Large intestine (tissue), 3 donors: ENCODE measurements around the gene ZDHHC11. TPM values are rescaled to one million over a fixed set of nuclear protein-coding genes. Genes with fewer than 3 reads are reported as not detected.
A peak's percentile ranks its signal among the peaks of the same experiment; 100 is the strongest.
"Not testable (repeated sequence)": the region's sequence is repeated elsewhere in the genome, so short reads cannot be mapped to it uniquely, and the experiment has no call there.

Experiments
- DNase-seq, 2 donors: peaks; one replicate each; pipeline versions ENCODE4 v3.0.0 to v3.0.0-alpha.2; 2013
- H3K27ac ChIP-seq: one replicate; pipeline ENCODE4 v1.5.1; 2013; ENCODE audit warnings: low read length
- H3K27me3 ChIP-seq: 2 replicates; pipeline ENCODE4 v1.6.1; 2013; ENCODE audit warnings: low read length; ENCODE audit not compliant: control insufficient read depth, insufficient read depth
- H3K36me3 ChIP-seq: 2 replicates; pipeline ENCODE4 v1.6.1; 2013; ENCODE audit warnings: low read length; ENCODE audit not compliant: control insufficient read depth, insufficient read depth
- H3K4me1 ChIP-seq: one replicate; pipeline ENCODE4 v1.6.1; 2013; ENCODE audit warnings: low read length; ENCODE audit not compliant: control insufficient read depth, insufficient read depth
- H3K4me3 ChIP-seq: one replicate; pipeline ENCODE4 v1.5.1; 2013; ENCODE audit warnings: low read length
- H3K9me3 ChIP-seq: one replicate; pipeline ENCODE4 v1.6.1; 2013; ENCODE audit warnings: mild to moderate bottlenecking, low read depth, low read length, moderate library complexity; ENCODE audit not compliant: control insufficient read depth
- WGBS: methylation state at CpG from one replicate; pipeline ENCODE4 v1.1.5; 2013; ENCODE audit warnings: low lambda C conversion rate; ENCODE audit not compliant: insufficient coverage; 5-methylcytosine and 5-hydroxymethylcytosine counted together
- polyA plus RNA-seq: library from polyadenylated mRNA; unstranded; fragments of 120-200 nt; gene quantifications from one replicate; pipeline ENCODE4 v1.2.1, GENCODE V29; 2013

The ZDHHC11 gene
- polyA plus RNA-seq, 1 donor: 41.0 TPM

GRCh38 chr5:783881-784427 lies 66.8 kb downstream of the ZDHHC11 start:
- peak in 1 of 2 donors; percentile 75 for DNase-seq
- H3K27me3 ChIP-seq, H3K27ac ChIP-seq, H3K4me1 ChIP-seq, H3K36me3 ChIP-seq: not testable (repeated sequence)
- Histone ChIP-seq H3K9me3 (peaks cover 23% of the 10 kb centered on the region), H3K4me3 (peak overlapping the region; percentile 56)
- no CpG with 5 or more reads among the region's 43 CpGs for WGBS

- H3K36me3 ChIP-seq, H3K27ac ChIP-seq, DNase-seq, H3K4me1 ChIP-seq, H3K27me3 ChIP-seq: not testable (repeated sequence)
- peak overlapping the region; percentile 56 for H3K4me3 ChIP-seq
- whole genome bisulfite sequencing: no CpG with 5 or more reads among the region's 31 CpGs
- peaks cover 17% of the 10 kb centered on the region for H3K9me3 ChIP-seq
These were observed 67.6 kb downstream of the ZDHHC11 start for GRCh38 chr5:783049-783802.

GRCh38 chr5:782356-782755 lies 68.4 kb downstream of the ZDHHC11 start:
- not testable (repeated sequence) for H3K36me3 ChIP-seq, H3K27me3 ChIP-seq, H3K4me1 ChIP-seq, H3K4me3 ChIP-seq, DNase-seq, H3K27ac ChIP-seq
- peaks cover 11% of the 10 kb centered on the region for H3K9me3 ChIP-seq
- WGBS: no CpG with 5 or more reads among the region's 12 CpGs

GRCh38 chr5:780571-780970 lies 70.2 kb downstream of the ZDHHC11 start:
- not testable (repeated sequence) for H3K27ac ChIP-seq, DNase-seq, H3K4me1 ChIP-seq, H3K36me3 ChIP-seq, H3K9me3 ChIP-seq, H3K4me3 ChIP-seq, H3K27me3 ChIP-seq
- WGBS: no CpG with 5 or more reads among the region's 17 CpGs

GRCh38 chr5:778967-779366 lies 71.8 kb downstream of the ZDHHC11 start:
- H3K36me3 ChIP-seq, H3K4me3 ChIP-seq, H3K4me1 ChIP-seq, H3K27ac ChIP-seq, H3K9me3 ChIP-seq, H3K27me3 ChIP-seq, DNase-seq: not testable (repeated sequence)
- no CpG with 5 or more reads among the region's 9 CpGs for WGBS

- H3K9me3 ChIP-seq, H3K4me3 ChIP-seq, DNase-seq, H3K4me1 ChIP-seq, H3K27ac ChIP-seq, H3K36me3 ChIP-seq, H3K27me3 ChIP-seq: not testable (repeated sequence)
- no CpG with 5 or more reads among the region's 6 CpGs for WGBS
These were observed 72.4 kb downstream of the ZDHHC11 start for GRCh38 chr5:778421-778820.

GRCh38 chr5:777756-778161 lies 73.0 kb downstream of the ZDHHC11 start:
- peaks cover 2% of the 10 kb centered on the region for H3K36me3 ChIP-seq
- H3K27ac ChIP-seq: no peak overlapping the region
- H3K9me3 ChIP-seq: peaks cover 3% of the 10 kb centered on the region
- H3K4me1 ChIP-seq: no peaks in the 10 kb centered on the region
- H3K4me3 ChIP-seq: no peak overlapping the region
- H3K27me3 ChIP-seq: no peaks in the 10 kb centered on the region
- no CpG with 5 or more reads among the region's 36 CpGs for WGBS
- no peak for DNase-seq

- H3K27me3 ChIP-seq: no peaks in the 10 kb centered on the region
- H3K9me3 ChIP-seq: peaks cover 3% of the 10 kb centered on the region
- peak overlapping the region; percentile 23 for H3K4me3 ChIP-seq
- H3K4me1 ChIP-seq: no peaks in the 10 kb centered on the region
- H3K36me3 ChIP-seq: peaks cover 2% of the 10 kb centered on the region
- 80% methylated on average over 2 of the region's 42 CpGs for WGBS
- DNase-seq: no peak
- no peak overlapping the region for H3K27ac ChIP-seq
These were observed 73.7 kb downstream of the ZDHHC11 start for GRCh38 chr5:776862-777711.

- H3K27me3 ChIP-seq: no peaks in the 10 kb centered on the region
- WGBS: no CpG with 5 or more reads among the region's 20 CpGs
- DNase-seq: no peak
- H3K27ac ChIP-seq: no peak overlapping the region
- no peak overlapping the region for H3K4me3 ChIP-seq
- peaks cover 3% of the 10 kb centered on the region for H3K9me3 ChIP-seq
- H3K36me3 ChIP-seq: peaks cover 2% of the 10 kb centered on the region
- H3K4me1 ChIP-seq: no peaks in the 10 kb centered on the region
These were observed 74.6 kb downstream of the ZDHHC11 start for GRCh38 chr5:775961-776861.

- no CpG with 5 or more reads among the region's 9 CpGs for WGBS
- not testable (repeated sequence) for H3K9me3 ChIP-seq, H3K36me3 ChIP-seq, DNase-seq, H3K4me3 ChIP-seq, H3K27me3 ChIP-seq, H3K4me1 ChIP-seq, H3K27ac ChIP-seq
These were observed 75.2 kb downstream of the ZDHHC11 start for GRCh38 chr5:775595-775960.
